NOMO-1 treated with dmso at 0.1 percent for 144 hours (cell line): ENCODE data around the gene CDCA5.
A peak's percentile ranks its signal among the peaks of the same experiment; 100 is the strongest.

ENCODE experiments used
- DNase-seq: peaks from one replicate; lab custom pipeline; 2025; ENCODE audit not compliant: unreplicated experiment; lab: John Stamatoyannopoulos, UW

CDCA5 gene

GRCh38 chr11:65107751-65108468 lies 24.1 kb upstream of the CDCA5 start:
- DNase-seq: no peak

DNA sequence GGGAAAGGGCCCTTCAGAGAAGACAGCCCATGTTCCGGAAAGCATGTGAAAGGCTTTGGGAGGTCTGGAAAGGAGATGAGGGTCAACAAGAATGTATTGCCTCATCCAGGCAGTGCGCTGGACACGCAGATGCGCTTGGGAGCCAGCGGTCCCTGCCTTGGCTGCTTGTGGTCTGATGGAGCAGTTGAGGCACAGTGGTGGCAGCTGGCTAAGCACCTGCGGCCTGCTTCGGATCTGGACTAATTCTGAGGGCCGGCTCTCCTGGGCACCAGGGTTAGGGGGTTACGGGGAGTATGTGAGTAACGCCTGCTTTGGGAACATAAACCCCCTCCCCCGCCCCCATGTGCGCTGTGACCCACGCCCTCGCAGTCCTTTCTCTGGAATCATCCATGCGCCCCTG lies 23.2 kb upstream of the CDCA5 start:
- no peak for DNase-seq

DNA sequence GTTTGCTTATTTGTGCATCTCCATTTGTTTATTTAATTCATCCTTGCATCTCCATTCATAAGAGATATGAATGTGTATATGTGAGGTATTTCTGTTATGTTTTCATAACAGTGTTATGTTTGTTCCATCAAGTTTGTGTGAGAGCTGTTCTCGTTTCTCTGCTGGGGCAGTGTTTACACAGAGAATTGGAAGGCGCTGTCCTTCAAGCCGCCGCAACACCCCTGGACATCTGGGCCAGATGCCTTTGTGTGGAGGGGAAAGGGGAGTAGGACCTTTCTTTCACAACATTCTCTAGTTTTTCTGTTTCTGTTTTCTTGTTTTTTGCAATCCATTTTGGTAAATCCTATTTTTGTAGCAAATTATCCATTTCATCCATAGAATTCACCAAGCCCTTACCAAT lies 20.8 kb upstream of the CDCA5 start:
- DNase-seq: no peak

DNA sequence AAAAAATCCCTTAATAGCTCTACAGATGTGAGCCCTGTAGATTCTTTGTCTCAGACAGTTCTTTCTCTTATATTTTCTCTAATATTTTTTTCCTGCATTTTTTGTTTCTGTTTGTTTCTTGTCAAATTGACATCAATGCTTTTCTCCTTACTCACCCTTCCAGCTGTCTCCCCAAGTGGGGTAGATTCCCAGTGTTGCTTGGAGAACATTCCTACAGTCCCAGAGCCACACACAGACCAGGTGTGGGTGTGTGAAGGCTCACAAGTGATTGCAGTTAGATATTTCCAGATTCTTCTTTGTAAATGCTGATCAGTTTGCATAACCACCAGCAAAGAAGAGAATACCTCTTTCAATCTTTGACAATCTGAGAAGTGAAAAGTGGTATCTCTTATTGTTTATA lies 19.6 kb upstream of the CDCA5 start:
- DNase-seq: no peak

DNA sequence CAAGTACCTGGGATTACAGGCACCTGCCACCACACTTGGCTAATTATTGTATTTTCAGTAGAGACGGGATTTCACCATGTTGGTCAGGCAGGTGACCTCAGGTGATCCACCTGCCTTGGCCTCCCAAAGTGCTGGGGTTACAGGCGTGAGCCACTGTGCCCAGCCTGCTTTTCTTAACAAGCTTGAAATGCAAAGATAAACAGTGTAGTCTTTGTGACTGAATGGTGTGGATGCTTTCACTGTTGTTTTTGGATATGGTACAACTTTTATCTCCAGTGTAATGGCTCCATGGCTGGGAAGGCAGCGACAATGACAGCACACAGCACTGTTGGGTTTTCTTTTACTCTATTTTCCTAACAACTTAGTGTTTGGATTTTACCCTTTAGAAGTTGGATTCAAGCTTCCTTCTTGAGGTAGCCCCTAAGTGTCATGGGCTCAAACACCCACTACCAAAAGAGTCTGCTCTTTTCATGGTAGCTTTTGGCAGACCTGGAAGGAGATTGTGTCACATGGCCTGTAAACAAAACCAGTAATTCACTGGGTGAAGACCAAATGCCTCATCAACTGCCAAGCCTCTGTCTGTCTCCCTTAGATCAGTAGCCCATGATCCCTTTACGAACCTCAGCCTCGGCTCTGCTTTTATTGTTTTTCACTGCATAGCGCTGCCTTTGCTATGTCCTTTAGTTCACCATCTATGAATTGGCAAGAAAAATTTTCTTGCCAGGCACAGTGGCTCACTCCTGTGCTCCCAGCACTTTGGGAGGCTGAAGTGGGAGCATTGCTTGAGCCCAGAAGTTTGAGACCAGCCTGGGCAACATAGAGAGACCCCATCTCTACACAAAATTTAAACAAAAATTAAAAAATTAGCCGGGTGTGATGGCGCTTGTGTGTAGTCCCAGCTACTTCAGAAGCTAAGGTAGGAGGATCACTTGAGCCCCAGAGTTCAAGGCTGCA lies 18.6 kb upstream of the CDCA5 start:
- no peak for DNase-seq

GRCh38 chr11:65100674-65101350 lies 17.0 kb upstream of the CDCA5 start:
- no peak for DNase-seq

- DNase-seq: no peak
These were observed 13.1 kb upstream of the CDCA5 start for GRCh38 chr11:65096926-65097325.

- DNase-seq: peak; percentile 92
These were observed 12.3 kb upstream of the CDCA5 start, which contains the start of gene VPS51 for GRCh38 chr11:65095974-65096806. Gene VPS51, plus strand, starts transcription at chr11:65096214. Its CDS starts 37 bp downstream, at chr11:65096251.

DNA sequence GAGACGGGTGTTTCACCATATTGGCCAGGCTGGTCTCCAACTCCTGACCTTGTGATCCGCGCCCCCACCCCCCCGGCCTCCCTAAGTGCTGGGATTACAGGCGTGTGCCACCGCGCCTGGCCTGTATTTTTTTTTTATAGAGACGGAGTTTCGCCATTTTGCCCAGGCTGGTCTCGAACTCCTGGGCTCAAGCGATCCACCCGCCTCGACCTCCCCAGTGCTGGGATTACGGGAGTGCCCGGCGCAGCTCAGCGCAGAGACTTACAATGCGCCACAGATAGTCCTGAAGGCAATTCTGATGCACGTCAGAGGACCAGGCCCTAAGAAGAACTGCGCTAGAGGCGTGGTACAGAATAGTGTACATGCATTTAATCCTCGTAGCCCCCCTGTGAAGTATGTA lies 11.6 kb upstream of the CDCA5 start:
- DNase-seq: no peak

DNA sequence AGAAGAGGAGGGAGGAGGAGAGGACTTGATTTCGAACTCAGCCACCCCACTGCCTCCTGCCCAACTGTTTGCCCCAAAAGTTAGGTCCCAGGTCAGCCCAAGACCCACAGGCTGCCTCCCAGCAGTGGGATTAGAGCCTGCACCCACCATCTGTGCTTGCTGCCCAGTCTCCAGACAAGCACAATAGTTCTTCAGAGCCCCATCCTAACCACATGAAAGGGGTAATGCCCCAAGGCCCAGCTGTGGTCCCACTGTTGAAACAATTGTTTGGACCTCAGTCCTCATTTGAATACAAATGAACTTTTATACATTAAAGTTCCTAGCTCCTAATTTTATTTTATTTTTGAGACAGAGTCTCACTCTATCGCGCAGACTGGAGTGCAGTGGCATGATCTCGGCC lies 6.8 kb upstream of the CDCA5 start:
- no peak for DNase-seq

DNA sequence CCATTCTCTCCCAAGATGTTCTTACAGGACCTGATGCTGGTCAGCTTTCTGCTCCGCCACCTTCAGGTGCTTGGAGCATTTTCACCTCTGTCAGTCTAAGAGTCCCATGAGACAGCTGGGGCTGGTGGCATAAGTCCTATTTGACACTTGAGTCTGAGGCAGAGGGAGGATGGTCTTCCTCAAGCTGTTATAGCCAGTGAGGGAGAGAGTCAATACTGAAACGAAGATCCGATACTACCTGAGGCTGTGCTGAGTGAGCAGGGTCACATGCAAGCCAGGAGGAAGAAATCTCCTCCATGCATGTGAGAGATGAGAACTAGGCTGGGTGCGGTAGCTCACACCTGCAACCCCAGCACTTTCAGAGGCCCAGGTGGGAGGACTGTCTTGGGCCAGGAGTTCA lies 5.8 kb upstream of the CDCA5 start:
- no peak for DNase-seq

DNA sequence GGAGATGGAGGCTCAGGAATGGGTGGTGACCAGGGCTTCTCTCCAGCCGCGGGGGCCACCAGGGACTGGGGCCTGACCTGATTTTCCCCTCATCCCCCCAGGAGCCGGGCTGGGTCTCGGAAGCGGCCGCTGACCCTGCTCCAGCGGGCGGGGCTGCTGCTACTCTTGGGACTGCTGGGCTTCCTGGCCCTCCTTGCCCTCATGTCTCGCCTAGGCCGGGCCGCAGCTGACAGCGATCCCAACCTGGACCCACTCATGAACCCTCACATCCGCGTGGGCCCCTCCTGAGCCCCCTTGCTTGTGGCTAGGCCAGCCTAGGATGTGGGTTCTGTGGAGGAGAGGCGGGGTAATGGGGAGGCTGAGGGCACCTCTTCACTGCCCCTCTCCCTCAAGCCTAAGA lies 4.0 kb upstream of the CDCA5 start:
- DNase-seq: no peak

GRCh38 chr11:65087216-65087615 lies 3.4 kb upstream of the CDCA5 start:
- DNase-seq: no peak

DNA sequence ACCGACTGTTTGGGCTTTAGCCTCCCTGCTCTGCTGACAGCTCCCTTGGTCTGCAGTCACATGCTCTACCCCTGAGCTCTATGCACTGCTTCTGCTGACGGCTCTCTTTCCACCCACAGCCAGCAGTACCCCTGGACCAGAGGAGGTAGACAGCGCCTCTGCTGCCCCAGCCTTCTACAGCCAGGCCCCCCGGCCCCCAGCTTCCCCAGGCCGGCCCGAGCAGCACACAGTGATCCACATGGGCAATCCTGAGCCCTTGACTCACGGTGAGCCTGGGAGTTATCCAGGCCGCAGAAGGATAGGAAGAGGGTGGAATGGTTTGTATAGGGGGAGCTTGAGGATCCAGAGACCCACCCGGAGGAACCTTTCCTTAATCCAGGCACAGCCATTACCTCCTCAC lies 3.0 kb upstream of the CDCA5 start:
- DNase-seq: no peak

DNA sequence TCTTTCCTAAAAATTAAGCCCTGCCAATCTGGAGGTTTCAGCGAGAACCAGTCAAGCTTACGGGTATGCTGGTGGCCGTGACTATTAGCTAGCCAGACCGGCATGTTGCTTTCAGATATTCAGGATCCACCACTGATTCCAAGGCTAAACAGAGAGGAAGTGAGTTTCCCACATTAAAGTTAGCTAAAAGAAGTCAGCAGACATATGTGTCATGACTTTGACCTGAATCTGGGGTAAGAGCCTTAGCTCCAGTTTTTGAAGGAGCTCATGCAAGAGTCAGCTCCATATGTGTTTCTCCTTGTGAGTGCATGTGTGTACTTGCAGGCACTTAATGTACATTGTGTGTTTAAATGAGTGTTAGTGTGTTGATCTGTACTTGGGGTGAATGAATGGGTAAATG lies 1.6 kb upstream of the CDCA5 start:
- no peak for DNase-seq

GRCh38 chr11:65084598-65085375 lies 947 bp upstream of the CDCA5 start:
- DNase-seq: no peak

GRCh38 chr11:65083134-65083833 lies 556 bp downstream of the CDCA5 start:
- no peak for DNase-seq

- DNase-seq: no peak
These were observed 5.0 kb downstream of the CDCA5 start for GRCh38 chr11:65078786-65079342.

DNA sequence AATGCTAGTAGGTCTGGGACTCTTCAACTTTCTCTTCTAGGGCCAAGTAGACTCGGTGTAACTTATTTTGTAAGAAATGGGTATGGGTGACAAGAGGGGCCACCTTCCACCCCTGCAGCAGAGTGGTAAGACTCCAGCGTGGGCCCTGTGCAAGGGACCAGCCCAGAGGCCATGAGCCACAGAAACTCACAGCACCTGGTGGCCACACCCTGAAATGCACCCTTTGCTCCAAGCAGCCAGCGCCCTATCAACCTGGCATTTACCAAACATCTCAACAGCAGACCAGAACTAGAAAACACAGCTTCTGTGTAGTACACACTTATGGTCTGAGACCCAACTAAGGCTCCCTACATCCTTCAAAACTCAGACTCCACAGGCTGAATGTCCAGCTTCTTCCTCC lies 5.7 kb downstream of the CDCA5 start:
- DNase-seq: no peak
